Measurements from ENCODE around the gene ACAP2.

- no peak for TF ChIP-seq POLR2A (IDR thresholded peaks at IDR 0.05; ENCODE audit: extremely low read depth, insufficient read length)
- TF ChIP-seq CTCF (IDR thresholded peaks at IDR 0.05; ENCODE audit: low read depth, low read length), result no peak
- no peak for TF ChIP-seq MAX (IDR thresholded peaks at IDR 0.05; ENCODE audit: low read depth, low read length)
These were observed 57.9 kb downstream of the ACAP2 start for GRCh38 chr3:195384952-195385351.

Data from NB4 (cell line).